Spleen (tissue), 7 donors: Measurements from ENCODE around the gene BACH2.
"Not testable (repeated sequence)": the region's sequence is repeated elsewhere in the genome, so short reads cannot be mapped to it uniquely, and the experiment has no call there.

Source experiments
- POLR2AphosphoS5 ChIP-seq, 3 donors: sonication (generic); formaldehyde crosslinking; IDR thresholded peaks; one replicate each; pipeline ENCODE4 v1.5.1; 2017; ENCODE audit warnings: antibody characterized with exemption in 3 of 3
- TF ChIP-seq, protein P1 (sequence below), 11 experiments: fragments of 200-600 bp in 7 of 11; fragments of 450-650 bp in 4 of 11; sonication (generic) in 4 of 11; IDR thresholded peaks in 8 of 11; conservative IDR thresholded peaks in 3 of 11; 1 replicate in 7 of 11; 2 replicates in 4 of 11; pipeline versions ENCODE4 v1.4.0 to v1.8.0; 2016 to 2021; ENCODE audit warnings: antibody characterized with exemption in 11 of 11, inconsistent platforms in 4 of 11, mild to moderate bottlenecking in 1 of 11
- donor health status: DM: no; HTN: no; CAD: no; lungs with moderate emphysema.
- donor health status: DM: no; HTN: no; CAD: no.
- donor health status: DM: no; HTN: no; CAD: no.

DNA sequence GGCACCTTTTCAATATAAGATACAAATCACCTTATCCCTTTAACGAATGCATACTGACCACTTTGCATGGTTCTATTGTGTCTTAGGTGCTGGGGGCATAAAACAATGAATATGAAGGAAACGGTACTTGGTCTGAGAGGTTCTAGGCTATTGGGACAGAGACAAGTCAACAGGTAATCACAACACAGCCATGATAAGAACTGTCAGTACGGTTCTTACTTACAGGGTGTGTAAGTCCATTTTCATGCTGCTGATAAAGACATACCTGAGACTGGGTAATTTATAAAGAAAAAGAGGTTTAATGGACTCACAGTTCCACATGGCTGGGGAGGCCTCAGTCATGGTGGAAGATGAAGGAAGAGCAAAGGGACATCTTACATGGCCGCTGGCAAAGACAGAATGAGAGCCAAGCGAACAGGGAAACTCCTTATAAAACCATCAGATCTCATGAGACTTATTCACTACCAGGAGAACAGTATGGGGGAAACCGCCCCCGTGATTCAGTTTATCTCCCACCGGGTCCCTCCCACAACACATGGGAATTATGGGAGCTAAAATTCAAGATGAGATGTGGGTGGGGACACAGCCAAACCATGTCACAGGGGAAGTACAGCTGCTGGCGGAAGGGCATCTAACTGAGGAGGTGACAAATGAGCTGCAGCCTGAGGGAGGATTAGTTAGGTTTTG lies 325.2 kb downstream of the BACH2 start:
- TF ChIP-seq, protein P1, sequence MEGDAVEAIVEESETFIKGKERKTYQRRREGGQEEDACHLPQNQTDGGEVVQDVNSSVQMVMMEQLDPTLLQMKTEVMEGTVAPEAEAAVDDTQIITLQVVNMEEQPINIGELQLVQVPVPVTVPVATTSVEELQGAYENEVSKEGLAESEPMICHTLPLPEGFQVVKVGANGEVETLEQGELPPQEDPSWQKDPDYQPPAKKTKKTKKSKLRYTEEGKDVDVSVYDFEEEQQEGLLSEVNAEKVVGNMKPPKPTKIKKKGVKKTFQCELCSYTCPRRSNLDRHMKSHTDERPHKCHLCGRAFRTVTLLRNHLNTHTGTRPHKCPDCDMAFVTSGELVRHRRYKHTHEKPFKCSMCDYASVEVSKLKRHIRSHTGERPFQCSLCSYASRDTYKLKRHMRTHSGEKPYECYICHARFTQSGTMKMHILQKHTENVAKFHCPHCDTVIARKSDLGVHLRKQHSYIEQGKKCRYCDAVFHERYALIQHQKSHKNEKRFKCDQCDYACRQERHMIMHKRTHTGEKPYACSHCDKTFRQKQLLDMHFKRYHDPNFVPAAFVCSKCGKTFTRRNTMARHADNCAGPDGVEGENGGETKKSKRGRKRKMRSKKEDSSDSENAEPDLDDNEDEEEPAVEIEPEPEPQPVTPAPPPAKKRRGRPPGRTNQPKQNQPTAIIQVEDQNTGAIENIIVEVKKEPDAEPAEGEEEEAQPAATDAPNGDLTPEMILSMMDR (IDR thresholded peaks at IDR 0.05 in 8 of 11, conservative IDR thresholded peaks at IDR 0.05 in 3 of 11): not testable (repeated sequence)
- TF ChIP-seq POLR2AphosphoS5 (IDR thresholded peaks at IDR 0.05): not testable (repeated sequence)
